Stimulated activated naive CD8-positive, alpha-beta T cell treated with anti-CD3 and anti-CD28 coated beads, Interleukin-15, Interleukin-2, amounts not matched to agents 100 ng/mL and 50 ng/mL, for 24 hours (primary cell): ENCODE results near the gene OR56B1.

Source experiments
- H3K27ac Mint-ChIP-seq: one replicate; pipeline ENCODE4 v1.8.0; 2021; ENCODE audit warnings: mild to moderate bottlenecking, mixed read lengths
- H3K27me3 Mint-ChIP-seq: one replicate; pipeline ENCODE4 v1.8.0; 2021; ENCODE audit warnings: mixed read lengths
- H3K36me3 Mint-ChIP-seq: one replicate; pipeline ENCODE4 v1.8.0; 2021; ENCODE audit warnings: low read depth, mixed read lengths
- H3K4me1 Mint-ChIP-seq: one replicate; pipeline ENCODE4 v1.8.0; 2021; ENCODE audit warnings: low read depth, mixed read lengths
- H3K4me3 Mint-ChIP-seq: one replicate; pipeline ENCODE4 v1.8.0; 2021; ENCODE audit warnings: mild to moderate bottlenecking, mixed read lengths
- H3K9me3 Mint-ChIP-seq: one replicate; pipeline ENCODE4 v1.8.0; 2021; ENCODE audit warnings: mixed read lengths

OR56B1 gene

GRCh38 chr11:5783255-5783654, 47.0 kb downstream of the OR56B1 start, which contains the start of gene OR52N5:
Gene OR52N5, minus strand, starts transcription at chr11:5783355. Its CDS starts 4,721 bp downstream, at chr11:5778634.
- H3K4me1 Mint-ChIP-seq, result no peaks in the 10 kb centered on the region

More at GRCh38 chr11:5783255-5783654, 47.0 kb downstream of the OR56B1 start, which contains the start of gene OR52N5:
- H3K27me3 Mint-ChIP-seq, result peaks cover 25% of the 10 kb centered on the region
- no peaks in the 10 kb centered on the region for H3K36me3 Mint-ChIP-seq
- H3K9me3 Mint-ChIP-seq, result no peaks in the 10 kb centered on the region
- no peak within 1 kb of the TSS for H3K27ac Mint-ChIP-seq
- no peak within 1 kb of the TSS for H3K4me3 Mint-ChIP-seq
